Duodenal mucosa (tissue), 2 donors: ENCODE data around the gene WDCP.
"Not testable (repeated sequence)": the region's sequence is repeated elsewhere in the genome, so short reads cannot be mapped to it uniquely, and the experiment has no call there.

Experiments used
- H3K27ac ChIP-seq: one replicate; pipeline ENCODE4 v1.7.0; 2013; ENCODE audit warnings: low read depth, low read length
- H3K27me3 ChIP-seq, 2 donors: one replicate each; pipeline ENCODE4 v1.7.0; 2013; ENCODE audit warnings: low read length in 2 of 2, control low read depth in 1 of 2; ENCODE audit not compliant: insufficient read depth in 2 of 2, control insufficient read depth in 1 of 2
- H3K36me3 ChIP-seq, 2 donors: one replicate each; pipeline ENCODE4 v1.7.0; 2013; ENCODE audit warnings: low read length in 2 of 2, control low read depth in 1 of 2; ENCODE audit not compliant: insufficient read depth in 2 of 2, control insufficient read depth in 1 of 2
- H3K4me1 ChIP-seq, 2 donors: one replicate each; pipeline ENCODE4 v1.7.0; 2013; ENCODE audit warnings: low read length in 2 of 2, control low read depth in 1 of 2; ENCODE audit not compliant: insufficient read depth in 2 of 2, control insufficient read depth in 1 of 2
- H3K4me3 ChIP-seq, 2 donors: one replicate each; pipeline ENCODE4 v1.7.0; 2013; ENCODE audit warnings: low read length in 2 of 2, low read depth in 1 of 2
- H3K9ac ChIP-seq, 2 donors: one replicate each; pipeline ENCODE4 v1.7.0; 2013; ENCODE audit warnings: low read length in 2 of 2, low read depth in 1 of 2
- H3K9me3 ChIP-seq, 2 donors: one replicate each; pipeline ENCODE4 v1.7.0; 2013; ENCODE audit warnings: low read length in 2 of 2, control low read depth in 1 of 2; ENCODE audit not compliant: control insufficient read depth in 1 of 2

Gene WDCP

DNA sequence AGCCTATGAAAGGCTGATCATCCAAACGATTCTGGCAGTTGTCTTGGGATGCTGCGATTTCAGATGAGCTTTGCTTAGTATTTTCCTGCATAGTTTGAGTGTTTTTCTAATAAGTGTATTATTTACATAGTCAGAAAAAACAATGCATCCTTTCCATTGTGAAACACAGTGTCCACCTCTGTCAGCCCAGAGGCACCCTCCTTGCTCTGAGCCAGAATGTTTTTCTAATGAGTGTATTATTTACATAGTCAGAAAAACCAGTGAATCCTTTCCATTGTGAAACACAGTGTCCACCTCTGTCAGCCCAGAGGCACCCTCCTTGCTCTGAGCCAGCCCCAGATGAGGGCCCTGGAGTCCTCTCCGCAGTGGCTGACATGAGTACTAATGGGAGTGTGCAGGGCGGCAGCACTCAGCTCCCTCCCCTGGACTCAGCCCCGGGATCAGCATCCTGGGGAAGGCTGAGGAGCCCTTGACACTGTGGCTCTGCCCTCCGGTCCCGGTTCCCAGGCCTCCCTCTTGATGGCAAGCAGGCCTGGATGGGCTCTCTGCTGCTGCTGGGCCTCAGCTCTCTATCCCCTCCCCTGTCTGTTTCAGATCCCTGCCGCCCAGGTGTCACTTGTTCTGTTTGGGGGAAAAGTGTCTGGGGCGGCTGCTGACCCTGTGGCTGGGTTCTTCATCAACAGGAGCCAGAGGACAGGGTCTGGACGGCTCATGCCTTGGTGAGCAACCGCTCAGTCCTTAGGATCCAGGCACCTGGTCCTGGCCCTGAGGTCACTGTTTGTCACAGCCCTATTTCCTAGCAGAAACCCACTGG is 31.4 kb downstream of the WDCP start:
- no peaks in the 10 kb centered on the region for H3K36me3 ChIP-seq
- H3K27ac ChIP-seq = no peak overlapping the region
- no peak overlapping the region for H3K9ac ChIP-seq
- H3K4me3 ChIP-seq = no peak overlapping the region
- H3K9me3 ChIP-seq = no peaks in the 10 kb centered on the region
- H3K4me1 ChIP-seq = no peaks in the 10 kb centered on the region
- H3K27me3 ChIP-seq = peaks cover 9 to 11% of the 10 kb centered on the region in 2 donors

DNA sequence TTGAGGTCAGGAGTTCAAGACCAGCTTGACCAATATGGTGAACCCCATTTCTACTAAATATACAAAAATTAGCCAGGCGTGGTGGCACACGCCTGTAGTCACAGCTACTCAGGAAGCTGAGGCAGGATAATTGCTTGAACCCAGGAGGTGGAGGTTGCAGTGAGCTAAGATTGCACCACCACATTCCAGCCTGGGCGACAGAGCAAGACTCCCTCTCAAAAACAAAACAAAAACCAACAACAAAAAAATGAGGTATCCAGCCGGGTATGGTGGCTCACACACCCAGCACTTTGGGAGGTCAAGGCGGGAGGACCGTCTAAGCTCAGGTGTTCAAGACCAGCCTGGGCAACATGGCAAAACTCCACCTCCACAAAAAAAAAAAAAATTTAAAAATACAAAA is 32.3 kb downstream of the WDCP start:
- not testable (repeated sequence) for H3K9me3 ChIP-seq, H3K36me3 ChIP-seq, H3K4me3 ChIP-seq, H3K27ac ChIP-seq, H3K4me1 ChIP-seq, H3K9ac ChIP-seq
- H3K27me3 ChIP-seq = peaks cover 17 to 18% of the 10 kb centered on the region in 2 donors

DNA sequence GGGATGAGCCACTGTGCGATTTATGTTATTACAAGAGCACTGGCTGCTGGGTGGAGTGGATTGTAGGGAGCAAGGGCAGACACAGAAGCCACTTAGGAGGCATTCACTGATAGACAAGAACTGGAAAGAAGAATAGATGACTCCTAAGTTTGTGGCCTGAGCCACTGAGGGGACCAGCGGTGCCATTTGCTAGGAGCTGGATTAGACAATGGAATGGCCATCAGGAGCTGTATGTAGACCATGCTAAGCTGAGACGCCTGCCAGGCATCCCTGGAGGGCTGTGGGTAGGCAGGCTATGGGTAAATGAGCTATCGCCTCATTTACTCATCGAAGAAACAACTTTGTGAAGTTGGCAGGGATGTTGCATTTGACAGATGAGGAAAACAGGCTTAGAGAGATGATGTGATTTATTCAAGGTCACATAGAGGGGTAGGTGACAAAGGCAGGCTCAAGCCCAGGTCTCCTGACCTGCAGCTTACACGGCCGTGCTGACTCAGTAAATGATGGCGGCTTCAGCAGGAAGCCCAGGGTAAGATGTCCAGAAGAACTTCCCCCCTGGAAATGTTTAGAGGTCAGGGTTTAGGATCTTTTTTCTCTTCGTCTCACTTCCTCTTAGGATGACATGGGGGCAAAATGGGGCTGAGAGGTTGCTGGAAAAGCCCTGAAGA is 34.5 kb downstream of the WDCP start:
- peaks cover 5 to 12% of the 10 kb centered on the region in 2 donors for H3K4me1 ChIP-seq
- no peak overlapping the region for H3K27ac ChIP-seq
- no peaks in the 10 kb centered on the region for H3K36me3 ChIP-seq
- no peaks in the 10 kb centered on the region for H3K9me3 ChIP-seq
- H3K9ac ChIP-seq = no peak overlapping the region
- H3K4me3 ChIP-seq = no peak overlapping the region
- peaks cover 22 to 30% of the 10 kb centered on the region in 2 donors for H3K27me3 ChIP-seq

DNA sequence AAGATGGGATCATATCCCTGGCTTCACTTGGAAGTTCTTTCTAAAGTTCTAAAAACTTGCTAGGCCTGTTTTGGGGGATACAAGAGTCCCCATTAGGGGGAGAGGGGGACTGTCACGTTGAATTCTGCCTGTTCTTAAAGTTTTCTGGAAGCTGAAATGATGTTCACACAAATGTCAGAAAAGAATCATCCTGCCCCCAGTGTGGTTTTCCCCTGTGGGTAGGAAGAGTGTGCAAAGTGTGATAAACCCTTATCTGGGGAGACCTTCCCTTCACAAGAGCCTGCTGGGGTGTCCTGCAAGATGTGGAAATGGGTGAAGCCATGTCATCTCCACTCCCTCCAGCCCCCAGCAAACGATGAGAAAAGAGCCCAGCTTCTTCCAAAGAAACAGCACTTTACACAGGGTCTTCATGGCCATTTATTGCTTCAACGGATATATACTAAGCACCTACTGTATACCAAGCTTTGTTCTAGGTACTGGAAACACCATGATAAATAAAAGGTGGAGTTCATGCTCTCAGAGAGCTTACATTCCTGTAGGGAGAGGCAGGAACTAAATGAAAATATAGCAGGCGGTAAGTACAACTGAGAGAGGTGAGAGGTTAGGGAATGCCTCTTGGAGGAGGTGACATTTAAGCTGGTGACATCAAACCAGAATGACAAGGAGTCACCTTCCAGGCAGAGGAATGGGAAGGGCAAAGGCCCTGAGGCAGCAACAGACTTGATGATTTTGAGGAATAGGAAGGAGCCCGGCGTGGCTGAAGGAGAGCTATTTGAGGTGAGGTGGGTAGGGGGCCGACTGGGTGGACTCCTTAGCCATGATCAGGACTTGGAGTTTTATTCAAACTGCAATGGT is 35.7 kb downstream of the WDCP start:
- Histone ChIP-seq H3K27me3 (peaks cover 22 to 30% of the 10 kb centered on the region in 2 donors), H3K4me3 (no peak overlapping the region), H3K36me3 (no peaks in the 10 kb centered on the region), H3K27ac (no peak overlapping the region), H3K9me3 (no peaks in the 10 kb centered on the region), H3K4me1 (peaks cover 5 to 12% of the 10 kb centered on the region in 2 donors), H3K9ac (no peak overlapping the region)

DNA sequence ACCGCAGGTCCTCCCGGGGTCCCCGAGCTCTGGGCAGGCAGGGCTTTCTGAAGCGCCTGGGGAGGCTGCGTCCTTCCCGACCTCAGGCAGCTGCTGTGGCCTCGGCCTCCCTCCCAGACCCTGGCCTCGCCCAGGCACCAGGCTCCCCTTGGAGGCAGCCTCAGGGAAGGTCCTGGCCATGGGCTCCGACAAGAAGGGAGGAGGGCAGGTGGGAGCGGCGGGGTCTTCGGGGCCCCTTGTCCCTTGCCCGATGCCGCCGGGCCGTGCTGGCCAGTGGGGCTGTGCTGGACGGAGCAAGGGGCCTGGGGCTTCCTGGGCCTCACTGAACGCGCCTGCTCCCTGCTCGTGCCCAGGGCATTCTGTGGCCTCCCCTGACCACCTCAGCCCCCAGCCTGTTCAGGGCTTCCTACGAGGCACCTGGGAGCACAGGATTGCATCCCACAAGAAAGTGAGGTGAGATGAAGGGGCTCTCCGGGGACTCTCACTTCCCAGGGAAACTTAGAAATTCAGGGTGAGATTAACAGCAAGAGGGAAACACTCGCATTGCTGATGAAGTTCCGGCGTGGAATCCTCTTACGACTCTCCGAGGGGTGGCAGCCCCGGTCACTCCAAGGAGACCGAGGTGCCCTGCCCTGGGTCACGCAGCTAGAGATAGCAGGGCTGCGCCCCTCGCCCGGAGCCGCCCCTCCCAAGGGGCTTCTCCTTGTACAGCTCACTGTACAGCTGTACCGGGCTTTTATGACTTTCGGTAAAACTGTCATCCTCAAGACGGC is 36.5 kb downstream of the WDCP start:
- Histone ChIP-seq H3K27ac (no peak overlapping the region), H3K4me3 (peak overlapping the region; percentile 54 to 55), H3K9me3 (no peaks in the 10 kb centered on the region), H3K9ac (no peak overlapping the region), H3K4me1 (peaks cover 5 to 12% of the 10 kb centered on the region in 2 donors), H3K27me3 (peaks cover 22 to 30% of the 10 kb centered on the region in 2 donors), H3K36me3 (no peaks in the 10 kb centered on the region)

DNA sequence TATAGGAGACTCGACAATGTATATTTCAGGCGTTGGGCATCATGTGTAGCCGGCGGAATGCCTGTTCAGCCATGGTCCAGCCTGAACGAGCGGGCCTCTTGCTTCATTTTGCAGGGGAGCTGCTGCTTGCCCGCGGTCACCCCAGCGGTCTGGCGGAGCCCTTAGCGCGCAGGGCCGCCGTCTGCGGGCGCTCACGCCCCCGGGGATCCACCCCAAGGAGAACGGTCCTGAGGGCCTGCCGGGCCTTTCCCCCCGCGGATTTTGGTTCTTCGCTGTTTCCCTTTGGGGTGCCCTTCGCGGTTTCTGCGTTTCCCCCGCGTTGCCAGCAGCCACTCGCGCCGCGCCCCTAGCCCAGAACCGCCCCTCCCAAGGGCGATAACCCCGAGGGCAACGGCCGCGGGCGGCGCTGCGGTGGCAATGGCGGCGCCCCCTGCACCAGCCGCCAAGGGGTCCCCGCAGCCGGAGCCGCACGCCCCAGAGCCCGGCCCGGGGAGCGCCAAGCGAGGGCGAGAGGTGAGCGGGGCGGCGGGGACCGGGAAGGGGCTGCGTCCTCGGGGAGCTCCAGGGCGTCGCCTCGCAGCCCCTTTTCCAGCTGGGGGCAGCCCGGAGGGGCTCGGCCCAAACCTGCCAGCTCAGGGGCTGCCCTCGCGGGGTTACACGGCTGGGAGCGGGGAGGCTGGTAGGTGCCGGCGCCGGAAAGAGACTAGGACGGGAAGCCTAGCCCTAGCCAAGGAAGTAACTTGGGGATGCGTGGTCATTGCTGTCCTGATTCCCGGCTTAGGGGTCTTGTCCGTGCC is 37.3 kb downstream of the WDCP start, which contains the start of gene MFSD2B:
TSS of gene MFSD2B (plus strand) at position 406 of the 797 bp plus-strand sequence. CDS start at position 418, 12 bp downstream.
- Histone ChIP-seq H3K4me3 (peak within 1 kb of the TSS; percentile 54 to 55), H3K4me1 (peaks cover 5 to 12% of the 10 kb centered on the region in 2 donors), H3K27ac (no peak within 1 kb of the TSS), H3K36me3 (no peaks in the 10 kb centered on the region), H3K27me3 (peaks cover 22 to 30% of the 10 kb centered on the region in 2 donors), H3K9ac (no peak within 1 kb of the TSS), H3K9me3 (no peaks in the 10 kb centered on the region)

DNA sequence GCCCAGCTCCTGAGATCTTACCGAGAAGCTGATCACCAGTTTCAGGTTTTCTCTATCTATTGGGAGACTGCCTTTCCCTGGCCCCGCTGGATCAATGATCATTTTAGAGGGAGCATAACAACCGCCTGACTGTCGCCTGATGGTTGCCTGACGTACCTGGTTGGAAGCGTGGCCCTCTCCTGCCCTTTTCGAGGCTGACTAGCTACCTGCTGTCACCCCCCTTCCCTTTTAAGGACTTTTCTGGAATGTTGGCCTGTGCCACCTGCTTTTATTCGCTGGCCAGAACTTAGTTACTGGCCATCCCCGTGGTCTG is 37.9 kb downstream of the WDCP start:
- H3K9ac ChIP-seq = no peak overlapping the region
- H3K4me3 ChIP-seq = peak overlapping the region; percentile 54 to 55
- no peak overlapping the region for H3K27ac ChIP-seq

DNA sequence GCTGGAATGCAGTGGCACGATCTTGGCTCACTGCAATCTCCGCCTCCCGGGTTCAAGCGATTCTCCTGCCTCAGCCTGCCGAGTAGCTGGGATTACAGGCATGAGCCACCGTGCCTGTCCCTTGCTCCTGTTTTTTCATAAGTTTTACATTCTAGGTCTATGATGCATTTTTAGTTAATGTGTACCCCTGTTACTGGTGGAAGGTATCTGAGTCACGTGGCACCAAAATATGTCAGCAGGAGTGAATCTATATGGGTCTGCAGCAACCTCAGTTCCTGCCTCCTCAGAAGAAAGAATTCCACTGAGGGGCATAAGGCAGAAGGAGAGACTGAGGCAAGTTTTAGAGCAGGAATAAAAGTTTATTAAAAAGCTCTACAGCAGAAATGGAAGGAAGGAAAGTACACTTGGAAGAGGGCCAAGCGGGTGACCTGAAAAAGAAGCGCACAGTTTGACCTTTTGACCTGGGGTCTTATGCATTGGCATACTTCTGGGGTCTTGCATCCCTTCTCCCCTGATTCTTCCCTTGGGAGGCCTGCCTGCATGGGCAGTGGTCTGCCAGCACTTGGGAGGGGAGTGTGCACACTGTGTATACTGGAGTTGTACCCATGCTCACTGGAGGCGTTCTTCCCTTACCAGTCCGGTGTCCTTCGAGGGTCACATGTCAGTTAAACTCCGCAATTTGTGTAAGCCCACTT is 38.4 kb downstream of the WDCP start:
- Histone ChIP-seq H3K4me3 (peak overlapping the region in 1 of 2 donors; percentile 54), H3K9ac (no peak overlapping the region), H3K27me3 (peaks cover 22 to 30% of the 10 kb centered on the region in 2 donors), H3K4me1 (peaks cover 5 to 12% of the 10 kb centered on the region in 2 donors), H3K27ac (no peak overlapping the region), H3K9me3 (no peaks in the 10 kb centered on the region), H3K36me3 (no peaks in the 10 kb centered on the region)

More for the DNA sequence above, 37.9 kb downstream of the WDCP start:
- Histone ChIP-seq H3K4me1 (peaks cover 5 to 12% of the 10 kb centered on the region in 2 donors), H3K36me3 (no peaks in the 10 kb centered on the region), H3K27me3 (peaks cover 22 to 30% of the 10 kb centered on the region in 2 donors), H3K9me3 (no peaks in the 10 kb centered on the region)
